Right lobe of liver (tissue), 4 donors: ENCODE data around the gene ELMO1.

Experiments
- POLR2A ChIP-seq: fragments of 450-650 bp; IDR thresholded peaks from one replicate; pipeline ENCODE4 v1.6.1; 2017; ENCODE audit warnings: antibody characterized with exemption, mild to moderate bottlenecking
- TF ChIP-seq, protein P1 (sequence below), 4 donors: fragments of 200-600 bp in 3 of 4; fragments of 450-650 bp in 1 of 4; IDR thresholded peaks; one replicate each; pipeline versions ENCODE4 v1.5.1 to v1.8.0; 2016 to 2022; ENCODE audit warnings: antibody characterized with exemption in 4 of 4, mild to moderate bottlenecking in 2 of 4
- donor health status: DM: no; HTN: no; CAD: no.
- donor health status: DM: no; HTN: no; CAD: no.
- donor health status: DM: no; HTN: yes; CAD: no.

DNA sequence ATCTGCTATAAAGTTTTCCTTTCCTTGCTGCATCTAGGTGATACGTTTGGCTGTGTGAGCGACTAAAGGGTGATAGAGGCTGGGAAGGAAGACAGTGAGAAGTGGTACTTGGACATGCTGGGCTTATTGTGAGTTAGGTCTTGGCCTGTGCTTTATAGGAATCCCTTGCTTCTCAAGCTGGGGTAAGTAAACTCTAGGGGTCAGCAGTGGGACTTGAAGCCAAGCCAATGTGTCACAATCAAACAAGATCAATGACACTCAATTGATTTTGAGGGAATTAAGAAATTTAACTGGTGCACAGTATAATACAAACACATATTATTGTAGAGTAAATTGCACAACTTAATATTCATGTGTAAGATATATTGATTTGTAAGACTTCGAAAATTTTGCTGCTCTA, 568.6 kb downstream of the ELMO1 start:
- TF ChIP-seq, protein P1, sequence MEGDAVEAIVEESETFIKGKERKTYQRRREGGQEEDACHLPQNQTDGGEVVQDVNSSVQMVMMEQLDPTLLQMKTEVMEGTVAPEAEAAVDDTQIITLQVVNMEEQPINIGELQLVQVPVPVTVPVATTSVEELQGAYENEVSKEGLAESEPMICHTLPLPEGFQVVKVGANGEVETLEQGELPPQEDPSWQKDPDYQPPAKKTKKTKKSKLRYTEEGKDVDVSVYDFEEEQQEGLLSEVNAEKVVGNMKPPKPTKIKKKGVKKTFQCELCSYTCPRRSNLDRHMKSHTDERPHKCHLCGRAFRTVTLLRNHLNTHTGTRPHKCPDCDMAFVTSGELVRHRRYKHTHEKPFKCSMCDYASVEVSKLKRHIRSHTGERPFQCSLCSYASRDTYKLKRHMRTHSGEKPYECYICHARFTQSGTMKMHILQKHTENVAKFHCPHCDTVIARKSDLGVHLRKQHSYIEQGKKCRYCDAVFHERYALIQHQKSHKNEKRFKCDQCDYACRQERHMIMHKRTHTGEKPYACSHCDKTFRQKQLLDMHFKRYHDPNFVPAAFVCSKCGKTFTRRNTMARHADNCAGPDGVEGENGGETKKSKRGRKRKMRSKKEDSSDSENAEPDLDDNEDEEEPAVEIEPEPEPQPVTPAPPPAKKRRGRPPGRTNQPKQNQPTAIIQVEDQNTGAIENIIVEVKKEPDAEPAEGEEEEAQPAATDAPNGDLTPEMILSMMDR (IDR thresholded peaks at IDR 0.05), result no peak
- no peak for TF ChIP-seq POLR2A
